HCT116 (cell line): ENCODE data around the gene KRT33A.

ENCODE experiments used
- CTCF ChIP-seq, 3 experiments: fragments of 200-600 bp in 1 of 3; sonication (generic) in 1 of 3; IDR thresholded peaks in 2 of 3; conservative IDR thresholded peaks in 1 of 3; 2 replicates each; pipeline ENCODE4 v1.5.1; 2012 to 2017; ENCODE audit warnings: low read depth in 2 of 3, low read length in 2 of 3, antibody characterized with exemption in 1 of 3, borderline replicate concordance in 1 of 3, control low read depth in 1 of 3, mild to moderate bottlenecking in 1 of 3, mixed read lengths in 1 of 3, mixed run types in 1 of 3, moderate library complexity in 1 of 3; ENCODE audit not compliant: insufficient read depth in 1 of 3
- EZH2 ChIP-seq: fragments of 200-600 bp; sonication (generic); IDR thresholded peaks from 2 replicates; pipeline ENCODE4 v1.6.1; 2017; ENCODE audit warnings: antibody characterized with exemption, mixed run types
- ZFX ChIP-seq: fragments of 450-650 bp; IDR thresholded peaks from 2 replicates; pipeline ENCODE4 v1.6.1; 2017
- TF ChIP-seq, protein P1 (sequence below): IDR thresholded peaks from 2 replicates; pipeline ENCODE4 v1.6.1; 2012

- TF ChIP-seq CTCF (IDR thresholded peaks at IDR 0.05 in 2 of 3, conservative IDR thresholded peaks at IDR 0.05 in 1 of 3; ENCODE audit: borderline replicate concordance in 1 of 3, insufficient read depth in 1 of 3, low read depth in 2 of 3, low read length in 2 of 3) (no peak), EZH2 (no peak), ZFX (no peak)
- TF ChIP-seq, protein P1, sequence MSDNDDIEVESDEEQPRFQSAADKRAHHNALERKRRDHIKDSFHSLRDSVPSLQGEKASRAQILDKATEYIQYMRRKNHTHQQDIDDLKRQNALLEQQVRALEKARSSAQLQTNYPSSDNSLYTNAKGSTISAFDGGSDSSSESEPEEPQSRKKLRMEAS, result no peak
These were observed 37.0 kb upstream of the KRT33A start for GRCh38 chr17:41387670-41388069.
